Stimulated activated CD4-positive, alpha-beta T cell treated with anti-CD3 and anti-CD28 coated beads, Interleukin-15, amount 100 ng/mL, for 1 hour (primary cell): ENCODE results near the gene ZBTB20.

Experiments
- DNase-seq, 2 donors: peaks; one replicate each; pipeline ENCODE4 v3.0.0-alpha.2; 2020; ENCODE audit warnings: low read depth in 1 of 2, low spot score in 1 of 2

Gene ZBTB20

GRCh38 chr3:114420072-114420471 lies 727.0 kb downstream of the ZBTB20 start:
- no peak for DNase-seq

GRCh38 chr3:114418724-114419543 lies 728.2 kb downstream of the ZBTB20 start:
- no peak for DNase-seq

GRCh38 chr3:114418107-114418506 lies 729.0 kb downstream of the ZBTB20 start:
- DNase-seq, result no peak

GRCh38 chr3:114417675-114418074 lies 729.4 kb downstream of the ZBTB20 start:
- no peak for DNase-seq

GRCh38 chr3:114417265-114417664 lies 729.8 kb downstream of the ZBTB20 start:
- DNase-seq, result no peak

- DNase-seq, result no peak
These were observed 735.0 kb downstream of the ZBTB20 start for GRCh38 chr3:114411811-114412803.

GRCh38 chr3:114411190-114411668 lies 735.9 kb downstream of the ZBTB20 start:
- DNase-seq, result no peak

DNA sequence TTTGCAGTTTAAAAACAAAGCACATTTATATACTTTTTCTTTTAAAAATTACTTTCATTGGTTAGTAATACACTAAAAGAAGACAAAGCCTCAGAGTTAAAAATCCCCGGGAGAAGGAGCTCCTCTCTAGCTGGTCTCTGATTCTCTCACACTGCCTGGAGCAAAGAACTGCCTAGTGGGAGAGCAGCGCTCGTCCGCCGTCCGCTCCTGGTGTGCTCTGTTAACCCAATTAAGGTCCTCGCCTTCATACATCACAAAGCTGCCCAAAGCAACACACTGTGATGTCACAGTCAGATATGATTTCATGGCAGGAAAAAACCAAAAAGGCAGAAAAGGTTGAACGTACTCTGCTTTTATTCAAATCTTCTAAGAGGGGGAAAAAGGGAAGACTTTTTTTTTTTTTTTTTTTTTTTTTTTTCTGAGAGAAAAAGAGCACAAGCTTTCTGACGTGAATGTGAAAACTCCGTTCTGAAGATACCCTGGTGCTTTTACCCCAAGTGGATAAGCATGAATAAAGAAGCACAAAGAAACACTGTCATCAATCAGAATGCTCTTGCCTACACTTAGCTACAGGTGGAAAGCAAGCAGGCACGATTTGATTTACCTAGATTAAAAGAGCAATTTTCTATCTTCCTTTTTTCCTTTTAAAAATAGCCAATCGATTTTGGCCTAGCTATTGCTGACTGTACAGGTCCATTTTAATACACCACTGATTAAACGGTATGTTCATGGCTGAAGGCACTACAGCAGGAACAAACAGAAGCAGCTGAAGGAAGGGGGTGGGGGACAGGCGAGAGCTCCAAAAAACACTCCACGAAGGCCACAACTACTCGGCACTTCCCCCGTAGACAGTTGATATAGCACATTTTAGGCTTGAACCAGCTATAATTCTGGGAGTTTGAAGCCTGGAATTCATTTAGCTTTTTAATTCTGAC lies 738.1 kb downstream of the ZBTB20 start:
- DNase-seq, result no peak

GRCh38 chr3:114406922-114407321 lies 740.2 kb downstream of the ZBTB20 start:
- DNase-seq, result no peak

DNA sequence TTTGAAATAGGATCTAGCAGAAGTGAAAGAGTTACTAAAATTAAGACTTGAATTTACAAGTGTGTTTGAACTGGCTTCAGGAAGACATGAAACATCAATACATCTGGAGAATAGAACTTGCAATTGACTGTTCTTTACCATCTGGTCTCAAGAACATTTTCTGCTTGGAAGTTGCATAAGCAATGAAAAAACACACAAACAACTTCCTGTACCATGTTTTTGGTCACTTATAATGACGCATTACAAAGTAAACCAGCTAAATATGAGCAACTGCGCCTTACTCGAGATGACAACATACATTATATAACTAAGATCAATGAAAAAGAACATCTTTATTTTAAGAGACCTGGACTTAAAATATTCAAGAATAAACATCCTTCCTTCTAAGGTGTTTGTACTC lies 740.8 kb downstream of the ZBTB20 start:
- no peak for DNase-seq

DNA sequence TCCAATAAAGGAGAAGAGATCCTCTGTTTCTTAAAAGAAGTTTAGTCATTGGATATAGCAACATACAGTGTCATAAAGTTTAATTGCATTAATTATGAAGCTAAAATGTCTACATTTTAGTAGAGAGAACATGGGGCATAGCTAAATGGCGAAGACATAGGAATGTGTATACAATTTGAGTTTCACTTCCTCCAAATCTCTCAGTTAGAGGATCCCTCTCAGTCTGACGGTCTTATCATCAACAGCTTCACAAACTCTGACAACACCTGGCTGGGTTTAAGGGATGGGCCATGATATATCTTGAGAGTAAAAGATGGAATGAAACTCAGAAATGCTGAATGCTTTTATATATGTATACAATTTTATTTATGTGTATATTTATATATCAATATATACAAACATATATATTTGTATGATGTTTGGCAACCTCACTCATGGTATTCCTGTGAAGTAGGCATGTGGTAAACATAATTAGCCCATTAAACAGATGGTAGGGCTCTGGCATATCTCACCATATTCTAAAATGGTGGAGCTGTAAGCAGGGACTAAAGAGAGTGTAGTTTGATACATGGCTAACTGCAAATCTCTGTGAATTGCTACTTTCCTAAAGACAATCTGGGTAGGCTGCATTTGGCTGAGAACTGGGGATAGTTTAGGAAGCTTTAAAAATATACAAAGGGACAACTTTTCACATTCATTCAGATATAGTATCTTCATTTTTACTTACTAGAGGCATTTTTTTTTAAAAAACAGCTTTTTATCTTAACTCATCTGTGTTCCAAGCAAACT lies 741.7 kb downstream of the ZBTB20 start:
- DNase-seq, result no peak

DNA sequence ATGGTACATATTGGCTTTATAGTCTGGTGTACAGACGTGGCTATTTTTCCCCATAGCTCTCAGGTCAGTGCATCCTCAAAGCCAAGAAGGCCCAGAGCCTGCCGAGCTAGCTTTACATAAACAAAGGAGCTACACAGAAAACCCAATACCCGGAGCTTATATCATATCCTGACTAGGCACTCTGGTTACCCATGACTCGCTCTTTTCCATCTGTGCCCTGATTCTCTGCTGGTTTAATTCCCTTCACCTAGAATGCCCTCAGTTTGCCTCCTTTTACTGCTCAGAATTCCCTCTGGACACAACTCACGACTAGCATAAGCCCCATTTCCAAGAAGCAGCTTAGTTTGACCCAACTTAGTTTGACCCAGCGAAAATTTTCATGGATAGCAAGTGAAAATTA lies 742.5 kb downstream of the ZBTB20 start:
- no peak for DNase-seq

DNA sequence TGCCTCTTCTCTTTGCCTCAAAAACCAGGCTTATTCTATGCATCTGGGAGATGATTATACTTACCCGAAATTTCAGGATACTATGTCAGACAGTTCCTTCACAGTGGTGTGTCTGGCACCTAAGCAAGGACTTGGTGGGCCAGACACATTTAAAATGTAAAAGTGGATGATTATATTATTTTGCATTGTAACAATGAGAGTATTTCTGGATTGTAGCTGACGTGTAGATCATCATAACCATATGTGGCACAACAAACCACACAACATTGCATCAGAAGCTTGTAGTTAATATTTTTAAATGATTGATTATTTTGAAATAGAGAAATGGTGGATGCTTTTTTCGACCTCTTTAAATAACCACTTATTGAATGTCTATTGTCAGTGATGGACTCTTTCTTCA lies 744.2 kb downstream of the ZBTB20 start:
- no peak for DNase-seq

DNA sequence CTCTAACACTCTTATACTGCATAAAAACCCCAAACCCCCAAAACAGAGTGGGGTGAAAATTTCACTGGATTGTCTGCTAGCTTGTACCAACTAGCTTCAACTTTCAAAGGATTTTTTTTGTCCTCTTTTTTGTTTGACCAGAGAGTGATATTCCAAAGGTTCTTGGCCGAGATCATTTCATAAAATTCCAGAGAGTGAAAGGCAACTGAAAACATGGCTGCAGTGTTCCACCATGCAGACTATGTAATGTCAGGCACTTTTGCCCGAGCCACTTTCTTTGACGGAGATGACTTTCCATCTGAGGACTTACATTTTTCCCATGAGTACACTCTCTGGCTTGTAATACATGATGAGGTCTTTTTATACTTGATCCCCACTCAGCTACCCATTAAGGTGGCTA lies 745.7 kb downstream of the ZBTB20 start:
- no peak for DNase-seq

DNA sequence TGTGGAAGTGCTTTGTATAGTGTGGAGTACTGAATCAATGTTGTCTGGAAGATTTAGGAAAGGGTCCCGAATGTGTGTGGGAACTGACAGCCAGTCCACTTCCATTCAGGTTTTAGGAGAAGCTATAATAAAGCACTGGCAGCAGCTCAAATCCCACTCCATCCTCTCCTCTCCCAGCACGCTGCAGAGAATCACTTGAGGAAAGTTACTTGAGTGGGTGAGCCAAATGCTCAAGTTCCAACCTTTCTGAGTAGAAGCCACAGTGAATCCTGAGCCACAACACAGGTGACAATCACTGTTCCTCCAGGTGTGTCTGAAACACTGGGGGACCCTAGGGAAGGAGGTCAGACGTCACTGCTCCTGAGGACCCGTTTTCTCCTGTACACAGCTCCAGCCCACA lies 746.7 kb downstream of the ZBTB20 start:
- DNase-seq, result no peak

- DNase-seq, result no peak
These were observed 752.5 kb downstream of the ZBTB20 start for GRCh38 chr3:114394551-114394950.

GRCh38 chr3:114393367-114394072 lies 753.6 kb downstream of the ZBTB20 start:
- DNase-seq, result no peak

- no peak for DNase-seq
These were observed 754.3 kb downstream of the ZBTB20 start for GRCh38 chr3:114392831-114393230.

DNA sequence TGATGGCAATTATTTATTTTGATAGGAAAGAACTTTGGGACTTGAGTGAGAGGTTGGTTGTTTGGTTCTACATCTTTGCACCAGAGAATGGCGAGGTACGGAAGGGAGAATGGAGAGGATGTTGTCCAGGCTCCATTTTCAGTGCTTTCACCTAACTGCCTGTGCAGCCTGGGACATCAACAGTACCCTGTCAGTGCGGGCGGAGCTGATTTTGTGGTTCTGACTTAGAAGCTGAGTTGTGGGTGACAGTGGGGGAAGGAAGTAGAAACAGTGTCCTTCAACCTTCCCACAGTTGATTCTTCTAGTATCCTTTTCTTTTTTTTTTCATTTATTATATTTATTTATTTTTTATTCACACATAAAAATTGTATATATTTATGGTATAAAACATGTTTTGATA lies 757.9 kb downstream of the ZBTB20 start:
- DNase-seq, result no peak

DNA sequence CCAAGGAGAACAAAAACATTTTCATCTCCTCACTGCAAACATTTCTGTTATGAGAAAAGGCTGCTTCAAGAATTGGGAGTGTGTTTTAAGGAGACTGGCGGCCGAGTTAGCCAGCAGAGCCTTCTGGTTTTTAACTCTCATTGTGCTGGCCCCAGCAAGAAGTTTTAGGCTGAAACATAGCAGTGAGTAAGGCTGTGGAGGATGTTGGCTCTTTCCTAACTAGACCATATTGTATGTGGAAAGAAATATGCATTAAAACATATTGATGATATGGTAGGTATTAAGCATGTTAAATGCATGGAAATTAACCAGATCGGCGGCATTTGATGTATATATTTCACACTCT lies 762.6 kb downstream of the ZBTB20 start:
- DNase-seq, result no peak
